Measurements from ENCODE around the gene CA9. TPM values are rescaled to one million over a fixed set of nuclear protein-coding genes. Genes with fewer than 3 reads are reported as not detected.
A peak's percentile ranks its signal among the peaks of the same experiment; 100 is the strongest.

CA9 gene
- total and polyA plus RNA-seq, 7 experiments from 2014 or later, result 0.36 TPM; not detected in 6

GRCh38 chr9:35649431-35650340, 24.0 kb upstream of the CA9 start:
- H3K4me3 Mint-ChIP-seq, result peak overlapping the region; percentile 90 to 100 (median 96)
- Histone ChIP-seq H3K4me3 (ENCODE audit: low read length) (peak overlapping the region; percentile 86), H3K4me1 (ENCODE audit: control insufficient read depth in 2 of 2, insufficient read depth in 2 of 2, low read length in 2 of 2) (peaks cover 47 to 53% of the 10 kb centered on the region in 2 donors), H3K27me3 (ENCODE audit: control insufficient read depth in 2 of 2, insufficient read depth in 2 of 2, low read length in 2 of 2) (no peaks in the 10 kb centered on the region), H3K27ac (ENCODE audit: low read depth, low read length) (peak overlapping the region; percentile 83), H3K9me3 (ENCODE audit: control insufficient read depth in 2 of 3, low read length in 3 of 3) (no peaks in the 10 kb centered on the region), H3K36me3 (ENCODE audit: control insufficient read depth in 2 of 3, insufficient read depth in 3 of 3, low read length in 3 of 3) (no peaks in the 10 kb centered on the region)
- ATAC-seq, result no peak
- H3K27me3 Mint-ChIP-seq, result no peaks in the 10 kb centered on the region
- POLR2A ChIA-PET, result interaction anchor here (0.6 to 10.8 kb wide), 17 partner anchors 10 to 127 kb away, joined by 3 to 264 read pairs (median 5); partner anchors contain the start of genes ARHGEF39, CCDC107, CD72 and CREB3
- peak in 7 of 9 donors; percentile 45 to 60 (median 52) for DNase-seq
- peaks cover 0 to 2% (median 0%) of the 10 kb centered on the region in 11 donors for H3K9me3 Mint-ChIP-seq
- CTCF ChIA-PET, result interaction anchor here (1.1 to 9.4 kb wide), 8 partner anchors 9 to 80 kb away, joined by 3 to 118 read pairs (median 4); partner anchors contain the start of genes CA9, CCDC107, CD72 and RMRP
- intact Hi-C loops (cut with micrococcal nuclease), result loop anchor here (5.0 kb wide), 2 partner anchors 532 to 753 kb away; partner anchors contain the start of genes ATOSB (in 1 of the 2) and RNF38 (in 1 of the 2)
- peaks cover 0 to 26% (median 0%) of the 10 kb centered on the region in 5 donors for H3K36me3 Mint-ChIP-seq
- peak overlapping the region; percentile 86 to 98 (median 95) for H3K27ac Mint-ChIP-seq
- H3K4me1 Mint-ChIP-seq, result peaks cover 36 to 73% (median 49%) of the 10 kb centered on the region in 7 donors

DNA sequence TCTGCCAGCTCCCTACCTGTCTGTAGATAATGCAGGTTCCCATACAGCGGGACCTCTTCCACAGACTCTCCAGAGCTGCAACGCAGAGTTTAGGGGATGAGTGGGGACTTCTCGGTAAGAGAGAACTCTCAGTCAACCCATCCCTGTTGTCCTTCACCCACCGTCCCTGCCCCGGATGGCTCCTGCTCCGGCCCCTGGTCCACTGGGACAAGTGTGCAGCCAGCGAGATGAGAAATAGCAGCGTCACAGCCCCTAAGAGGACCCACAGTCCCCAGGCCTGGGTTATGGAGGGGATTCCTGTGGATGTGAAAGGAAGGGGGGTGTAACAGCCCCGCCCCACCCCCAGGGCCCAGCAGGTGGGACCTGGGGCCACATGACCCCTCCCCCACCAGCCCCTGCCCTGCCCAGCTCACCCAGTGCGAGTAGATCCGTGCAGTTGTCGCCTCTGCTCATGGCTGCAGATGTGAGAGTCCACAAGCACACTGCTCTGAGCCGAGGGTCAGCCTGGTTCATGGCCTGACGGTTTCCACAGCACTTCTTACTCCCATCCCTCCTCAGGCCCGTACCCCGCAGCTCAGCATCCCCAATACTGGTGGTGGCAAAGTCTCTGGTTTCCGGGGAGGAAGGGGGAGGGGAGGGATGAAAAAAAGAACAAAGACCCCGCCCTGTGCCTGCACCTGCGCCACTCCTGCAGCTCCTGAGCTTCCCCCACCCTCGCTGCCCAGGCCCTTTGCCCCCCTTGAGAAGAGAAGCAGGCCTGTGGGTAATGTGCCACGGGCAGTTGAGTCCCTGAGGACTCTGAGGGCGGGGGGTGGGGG, 23.2 kb upstream of the CA9 start, which contains the start of gene SIT1:
SIT1 (minus strand) TSS at position 591 of the 818 bp plus-strand sequence; CDS start at position 513, 78 bp downstream.
- Mint-ChIP-seq H3K27me3 (no peaks in the 10 kb centered on the region), H3K27ac (peak within 1 kb of the TSS; percentile 86 to 98 (median 95)), H3K4me3 (peak within 1 kb of the TSS; percentile 90 to 100 (median 96)), H3K36me3 (peaks cover 0 to 26% (median 0%) of the 10 kb centered on the region in 5 donors), H3K4me1 (peaks cover 30 to 64% (median 50%) of the 10 kb centered on the region in 7 donors), H3K9me3 (peaks cover 0 to 2% (median 0%) of the 10 kb centered on the region in 11 donors)
- POLR2A ChIA-PET, result interaction anchor here (0.7 to 10.8 kb wide), 16 partner anchors 10 to 106 kb away, joined by 3 to 264 read pairs (median 5); partner anchors contain the start of genes ARHGEF39, CCDC107, CD72 and CREB3
- Histone ChIP-seq H3K36me3 (ENCODE audit: control insufficient read depth in 2 of 3, insufficient read depth in 3 of 3, low read length in 3 of 3) (no peaks in the 10 kb centered on the region), H3K27ac (ENCODE audit: low read depth, low read length) (peak within 1 kb of the TSS; percentile 83), H3K4me3 (ENCODE audit: low read length) (peak within 1 kb of the TSS; percentile 86), H3K4me1 (ENCODE audit: control insufficient read depth in 2 of 2, insufficient read depth in 2 of 2, low read length in 2 of 2) (peaks cover 40 to 52% of the 10 kb centered on the region in 2 donors), H3K27me3 (ENCODE audit: control insufficient read depth in 2 of 2, insufficient read depth in 2 of 2, low read length in 2 of 2) (no peaks in the 10 kb centered on the region), H3K9me3 (ENCODE audit: control insufficient read depth in 2 of 3, low read length in 3 of 3) (no peaks in the 10 kb centered on the region)
- CTCF ChIA-PET, result interaction anchor here (0.6 to 9.4 kb wide), 5 partner anchors 8 to 213 kb away, joined by 3 to 118 read pairs (median 12); partner anchors contain the start of genes CCDC107, CD72 and RMRP
- ATAC-seq (no peak), DNase-seq (peak in 8 of 9 donors; percentile 47 to 60 (median 52))
- intact Hi-C loops (cut with micrococcal nuclease), result loop anchor here in 1 of 2 donors (5.0 kb wide), 1 partner anchor 752 kb away; the partner anchor contains the start of gene RNF38

DNA sequence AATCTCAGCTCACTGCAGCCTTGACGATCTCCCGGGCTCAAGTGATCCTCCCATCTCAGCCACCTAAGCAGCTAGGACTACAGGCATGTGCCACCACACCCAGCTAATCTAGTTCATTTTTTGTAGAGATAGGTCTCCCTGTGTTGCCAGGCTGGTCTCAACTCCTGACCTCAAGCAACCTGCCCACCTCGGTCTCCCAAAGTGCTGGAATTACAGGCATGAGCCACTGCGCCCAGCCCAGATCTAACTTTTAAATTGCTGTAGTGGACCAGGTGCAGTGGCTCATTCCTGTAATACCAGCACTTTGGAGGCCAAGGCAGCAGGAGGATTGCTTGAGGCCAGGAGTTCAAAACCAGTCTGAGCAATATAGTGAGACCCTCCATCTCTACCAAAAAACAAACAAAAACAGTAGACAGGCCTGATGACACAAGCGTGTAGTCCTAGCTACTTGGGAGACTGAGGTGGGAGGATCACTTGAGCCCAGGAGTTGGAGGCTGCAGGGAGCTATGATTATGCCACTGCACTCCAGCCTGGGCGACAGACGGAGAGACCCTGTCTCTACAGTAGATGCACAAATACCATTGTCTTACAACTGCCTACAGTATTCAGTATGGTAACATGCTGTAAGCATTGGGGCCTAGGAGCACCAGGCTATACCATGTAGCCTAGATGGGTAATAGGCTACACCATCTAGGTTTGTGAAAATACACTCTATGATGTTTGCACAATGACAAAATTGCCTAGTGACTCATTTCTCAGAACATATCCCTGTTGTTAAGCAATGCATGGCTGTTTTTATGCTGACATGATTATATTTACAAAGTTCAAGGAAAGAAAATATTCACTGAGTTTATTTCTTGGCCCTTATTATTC, 21.5 kb upstream of the CA9 start:
- DNase-seq (no peak), ATAC-seq (no peak)
- H3K4me1 ChIP-seq (ENCODE audit: control insufficient read depth in 2 of 2, insufficient read depth in 2 of 2, low read length in 2 of 2), result peaks cover 35 to 47% of the 10 kb centered on the region in 2 donors
- no peaks in the 10 kb centered on the region for H3K36me3 ChIP-seq (ENCODE audit: control insufficient read depth in 2 of 3, insufficient read depth in 3 of 3, low read length in 3 of 3)
- Mint-ChIP-seq H3K27ac (peak overlapping the region; percentile 33 to 98 (median 84)), H3K4me1 (peaks cover 39 to 68% (median 61%) of the 10 kb centered on the region in 7 donors), H3K27me3 (no peaks in the 10 kb centered on the region), H3K4me3 (peak overlapping the region in 9 of 10 donors; percentile 37 to 100 (median 95)), H3K9me3 (peaks cover 0 to 4% (median 0%) of the 10 kb centered on the region in 11 donors), H3K36me3 (peaks cover 0 to 22% (median 0%) of the 10 kb centered on the region in 5 donors)
- ChIA-PET POLR2A (interaction anchor here (0.7 to 10.8 kb wide), 8 partner anchors 9 to 97 kb away, joined by 3 to 264 read pairs (median 20); partner anchors contain the start of genes ARHGEF39, CCDC107, CD72 and CREB3), CTCF (interaction anchor here (9.4 kb wide), 1 partner anchor 37 kb away, joined by 118 read pairs; the partner anchor contains the start of gene CD72)
- no peaks in the 10 kb centered on the region for H3K27me3 ChIP-seq (ENCODE audit: control insufficient read depth in 2 of 2, insufficient read depth in 2 of 2, low read length in 2 of 2)
- no peak overlapping the region for H3K4me3 ChIP-seq (ENCODE audit: low read length)
- peak overlapping the region; percentile 83 for H3K27ac ChIP-seq (ENCODE audit: low read depth, low read length)
- H3K9me3 ChIP-seq (ENCODE audit: control insufficient read depth in 2 of 3, low read length in 3 of 3), result no peaks in the 10 kb centered on the region
- intact Hi-C loops (cut with micrococcal nuclease), result loop anchor here in 1 of 2 donors (5.0 kb wide), 1 partner anchor 750 kb away; the partner anchor contains the start of gene RNF38

DNA sequence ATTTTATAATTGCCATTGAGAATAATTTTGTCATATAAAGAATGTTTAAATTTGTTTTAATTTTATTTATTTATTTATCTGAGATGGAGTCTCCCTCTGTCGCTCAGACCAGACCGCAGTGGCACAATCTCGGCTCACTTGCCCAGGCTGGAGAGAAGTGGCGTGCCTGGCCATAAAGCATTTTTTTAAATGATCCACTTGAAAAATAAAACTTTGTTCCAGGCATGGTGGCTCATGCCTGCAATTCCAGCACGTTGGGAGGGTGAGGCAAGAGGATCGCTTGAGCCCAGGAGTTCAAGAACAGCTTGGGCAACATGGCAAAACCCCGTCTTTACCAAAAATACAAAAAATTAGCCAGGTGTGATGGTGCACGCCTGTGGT, 20.9 kb upstream of the CA9 start:
- Histone ChIP-seq H3K27me3 (ENCODE audit: control insufficient read depth in 2 of 2, insufficient read depth in 2 of 2, low read length in 2 of 2) (no peaks in the 10 kb centered on the region), H3K9me3 (ENCODE audit: control insufficient read depth in 2 of 3, low read length in 3 of 3) (no peaks in the 10 kb centered on the region), H3K27ac (ENCODE audit: low read depth, low read length) (peak overlapping the region; percentile 11), H3K36me3 (ENCODE audit: control insufficient read depth in 2 of 3, insufficient read depth in 3 of 3, low read length in 3 of 3) (no peaks in the 10 kb centered on the region), H3K4me3 (ENCODE audit: low read length) (no peak overlapping the region), H3K4me1 (ENCODE audit: control insufficient read depth in 2 of 2, insufficient read depth in 2 of 2, low read length in 2 of 2) (peaks cover 28 to 47% of the 10 kb centered on the region in 2 donors)
- intact Hi-C loops (cut with micrococcal nuclease), result loop anchor here in 1 of 2 donors (5.0 kb wide), 1 partner anchor 749 kb away; the partner anchor contains the start of gene RNF38
- ATAC-seq (no peak), DNase-seq (no peak)
- Mint-ChIP-seq H3K27ac (peak overlapping the region in 4 of 9 donors; percentile 28 to 69 (median 53)), H3K27me3 (peaks cover 0 to 3% (median 0%) of the 10 kb centered on the region in 5 donors), H3K36me3 (peaks cover 0 to 20% (median 3%) of the 10 kb centered on the region in 5 donors), H3K4me3 (no peak overlapping the region), H3K9me3 (peaks cover 0 to 7% (median 0%) of the 10 kb centered on the region in 11 donors), H3K4me1 (peaks cover 33 to 68% (median 61%) of the 10 kb centered on the region in 7 donors)
- POLR2A ChIA-PET, result interaction anchor here (1.3 to 10.8 kb wide), 3 partner anchors 8 to 97 kb away, joined by 3 to 264 read pairs (median 5); partner anchors contain the start of genes ARHGEF39, CCDC107, RGP1 and RMRP
- CTCF ChIA-PET, result interaction anchor here (0.7 to 9.4 kb wide), 2 partner anchors 38 to 124 kb away, joined by 3 to 118 read pairs; partner anchors contain the start of gene CD72

DNA sequence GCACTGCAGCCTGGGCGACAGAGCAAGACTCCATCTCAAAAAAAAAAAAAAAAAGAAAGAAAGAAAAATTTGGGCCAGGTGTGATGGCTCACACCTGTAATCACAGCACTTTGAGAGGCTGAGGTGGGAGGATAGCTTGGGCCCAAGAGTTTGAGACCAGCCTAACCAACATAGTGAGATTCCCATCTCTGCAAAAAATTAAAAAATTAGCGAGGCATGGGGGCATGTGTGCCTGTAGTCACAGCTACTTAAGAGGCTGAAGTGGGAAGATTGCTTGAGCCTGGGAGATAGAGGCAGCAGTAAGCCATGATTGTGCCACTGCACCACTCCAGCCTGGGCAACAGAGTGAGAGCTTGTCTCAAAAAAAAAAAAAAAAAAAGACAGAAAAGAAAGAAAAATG, 20.1 kb upstream of the CA9 start:
- Histone ChIP-seq H3K36me3 (ENCODE audit: control insufficient read depth in 2 of 3, insufficient read depth in 3 of 3, low read length in 3 of 3) (peaks cover 0 to 4% (median 0%) of the 10 kb centered on the region in 3 experiments), H3K4me1 (ENCODE audit: control insufficient read depth in 2 of 2, insufficient read depth in 2 of 2, low read length in 2 of 2) (peaks cover 21 to 42% of the 10 kb centered on the region in 2 donors), H3K9me3 (ENCODE audit: control insufficient read depth in 2 of 3, low read length in 3 of 3) (no peaks in the 10 kb centered on the region), H3K4me3 (ENCODE audit: low read length) (no peak overlapping the region), H3K27ac (ENCODE audit: low read depth, low read length) (no peak overlapping the region), H3K27me3 (ENCODE audit: control insufficient read depth in 2 of 2, insufficient read depth in 2 of 2, low read length in 2 of 2) (no peaks in the 10 kb centered on the region)
- peaks cover 0 to 13% (median under 1%) of the 10 kb centered on the region in 5 donors for H3K36me3 Mint-ChIP-seq
- peak overlapping the region in 1 of 10 donors; percentile 51 for H3K4me3 Mint-ChIP-seq
- intact Hi-C loops (cut with micrococcal nuclease), result loop anchor here in 1 of 2 donors (5.0 kb wide), 1 partner anchor 749 kb away; the partner anchor contains the start of gene RNF38
- no peak for DNase-seq
- H3K27me3 Mint-ChIP-seq, result peaks cover 0 to 6% (median 0%) of the 10 kb centered on the region in 5 donors
- peaks cover 0 to 13% (median 0%) of the 10 kb centered on the region in 11 donors for H3K9me3 Mint-ChIP-seq
- peak overlapping the region in 6 of 9 donors; percentile 22 to 86 (median 54) for H3K27ac Mint-ChIP-seq
- ChIA-PET POLR2A (no interaction called here), CTCF (interaction anchor here (0.7 to 1.9 kb wide), 2 partner anchors 11 to 123 kb away, joined by 3 to 6 read pairs; no protein-coding TSS in a partner anchor)
- ATAC-seq, result no peak
- H3K4me1 Mint-ChIP-seq, result peaks cover 25 to 62% (median 55%) of the 10 kb centered on the region in 7 donors

All from naive thymus-derived CD4-positive, alpha-beta T cell (primary cell).